ENCODE results near the gene KARS1. TPM values are rescaled to one million over a fixed set of nuclear protein-coding genes. Genes with fewer than 3 reads are reported as not detected.

KARS1 gene
- total RNA-seq, 1 experiment from 2014 or later = 196 TPM

DNA sequence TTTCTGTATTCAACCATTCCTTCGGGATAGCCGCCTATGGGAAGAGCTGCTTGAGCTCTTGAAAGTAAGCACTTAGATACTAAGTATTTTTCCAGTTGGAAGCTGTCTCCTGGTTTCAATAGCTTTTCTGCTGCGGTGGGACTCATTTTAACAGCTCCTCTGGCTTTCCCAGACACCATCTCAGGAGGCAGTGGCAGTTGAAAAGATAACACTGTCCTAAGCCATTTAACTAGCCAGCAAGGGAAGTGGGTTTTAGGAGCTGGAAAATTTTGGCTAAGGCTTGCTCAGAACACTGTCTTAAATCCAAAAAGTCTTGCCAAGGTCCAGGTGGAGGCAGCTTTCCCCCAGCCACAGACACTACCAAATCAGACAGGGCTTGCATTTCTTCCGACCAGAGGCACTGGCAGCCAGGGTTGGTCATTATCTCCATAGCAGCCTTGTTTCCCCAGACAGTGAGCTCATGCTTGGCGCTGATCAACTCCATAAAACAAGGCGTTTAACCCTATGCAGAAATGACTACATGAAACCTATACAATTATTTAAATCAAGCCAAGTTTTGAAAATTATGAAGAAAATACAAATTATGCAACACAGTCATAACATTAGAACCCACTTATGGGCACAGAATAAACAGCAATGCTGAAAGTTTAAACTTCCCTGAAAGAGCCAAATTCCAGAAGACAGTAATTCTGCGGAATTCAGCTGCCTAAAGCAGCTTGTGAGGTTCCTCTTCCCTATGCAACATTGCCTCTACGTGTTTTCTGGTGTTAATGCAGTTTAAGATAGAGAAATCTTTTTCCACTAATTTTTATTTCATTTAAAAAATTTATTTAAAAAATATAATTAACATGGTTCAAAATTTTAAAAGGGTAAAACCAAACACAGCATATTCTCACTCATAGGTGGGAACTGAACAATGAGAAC, 56.3 kb downstream of the KARS1 start:
- Histone ChIP-seq H3K36me3 (ENCODE audit: control insufficient read depth in 1 of 2, insufficient read depth in 2 of 2, low read length in 2 of 2) (peaks cover 0 to 7% of the 10 kb centered on the region in 2 experiments; a peak in 1 of 4 replicates), H3K9ac (ENCODE audit: low read length) (no peak overlapping the region), H3K9me3 (ENCODE audit: control insufficient read depth in 1 of 2, insufficient read depth in 1 of 2, low read depth in 1 of 2, low read length in 2 of 2) (no peaks in the 10 kb centered on the region), H3K4me1 (ENCODE audit: control insufficient read depth in 1 of 2, insufficient read depth in 2 of 2, low read length in 2 of 2) (peaks cover 0 to 8% of the 10 kb centered on the region in 2 experiments; a peak in 1 of 4 replicates), H3K9me2 (ENCODE audit: insufficient read depth) (no peaks in the 10 kb centered on the region), H3K4me3 (replicated peaks in 1 of 2; ENCODE audit: low read depth in 1 of 2, low read length in 2 of 2) (no peak overlapping the region), H4K20me1 (ENCODE audit: insufficient read depth) (no peaks in the 10 kb centered on the region), H3K4me2 (ENCODE audit: low read length) (no peak overlapping the region), H3K79me2 (ENCODE audit: insufficient read depth, low read length) (no peaks in the 10 kb centered on the region), H3K27ac (ENCODE audit: low read depth, low read length) (no peak overlapping the region), H3K27me3 (ENCODE audit: insufficient read depth, low read length) (no peaks in the 10 kb centered on the region), H2AFZ (ENCODE audit: low read depth, low read length, poor library complexity, severe bottlenecking) (no peak overlapping the region)
- intact Hi-C loops (cut with micrococcal nuclease) = no loop called here
- ChIA-PET POLR2A (no interaction called here), CTCF (no interaction called here), RAD21 (ENCODE audit: low non-redundant PET in 1 of 2, low total read pairs in 2 of 2, uncharacterized antibody in 2 of 2, unreplicated experiment in 2 of 2) (no interaction called here)
- DNase-seq (ENCODE audit: low read depth, low spot score) (no peak), ATAC-seq (no peak)
- BruUV-seq (replicated peaks) = no TSS peak
- no peak for TF ChIP-seq CEBPB (IDR thresholded peaks at IDR 0.05; ENCODE audit: low read depth)
- TF ChIP-seq TCF7L2 (IDR thresholded peaks at IDR 0.05; ENCODE audit: borderline replicate concordance, extremely low read depth, insufficient read depth, insufficient read length) = no peak
- TF ChIP-seq ZFX (IDR thresholded peaks at IDR 0.05) = no peak
- TF ChIP-seq, protein P1, sequence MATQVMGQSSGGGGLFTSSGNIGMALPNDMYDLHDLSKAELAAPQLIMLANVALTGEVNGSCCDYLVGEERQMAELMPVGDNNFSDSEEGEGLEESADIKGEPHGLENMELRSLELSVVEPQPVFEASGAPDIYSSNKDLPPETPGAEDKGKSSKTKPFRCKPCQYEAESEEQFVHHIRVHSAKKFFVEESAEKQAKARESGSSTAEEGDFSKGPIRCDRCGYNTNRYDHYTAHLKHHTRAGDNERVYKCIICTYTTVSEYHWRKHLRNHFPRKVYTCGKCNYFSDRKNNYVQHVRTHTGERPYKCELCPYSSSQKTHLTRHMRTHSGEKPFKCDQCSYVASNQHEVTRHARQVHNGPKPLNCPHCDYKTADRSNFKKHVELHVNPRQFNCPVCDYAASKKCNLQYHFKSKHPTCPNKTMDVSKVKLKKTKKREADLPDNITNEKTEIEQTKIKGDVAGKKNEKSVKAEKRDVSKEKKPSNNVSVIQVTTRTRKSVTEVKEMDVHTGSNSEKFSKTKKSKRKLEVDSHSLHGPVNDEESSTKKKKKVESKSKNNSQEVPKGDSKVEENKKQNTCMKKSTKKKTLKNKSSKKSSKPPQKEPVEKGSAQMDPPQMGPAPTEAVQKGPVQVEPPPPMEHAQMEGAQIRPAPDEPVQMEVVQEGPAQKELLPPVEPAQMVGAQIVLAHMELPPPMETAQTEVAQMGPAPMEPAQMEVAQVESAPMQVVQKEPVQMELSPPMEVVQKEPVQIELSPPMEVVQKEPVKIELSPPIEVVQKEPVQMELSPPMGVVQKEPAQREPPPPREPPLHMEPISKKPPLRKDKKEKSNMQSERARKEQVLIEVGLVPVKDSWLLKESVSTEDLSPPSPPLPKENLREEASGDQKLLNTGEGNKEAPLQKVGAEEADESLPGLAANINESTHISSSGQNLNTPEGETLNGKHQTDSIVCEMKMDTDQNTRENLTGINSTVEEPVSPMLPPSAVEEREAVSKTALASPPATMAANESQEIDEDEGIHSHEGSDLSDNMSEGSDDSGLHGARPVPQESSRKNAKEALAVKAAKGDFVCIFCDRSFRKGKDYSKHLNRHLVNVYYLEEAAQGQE (IDR thresholded peaks at IDR 0.05; ENCODE audit: low read depth) = no peak
- TF ChIP-seq CBX3 (IDR thresholded peaks at IDR 0.05; ENCODE audit: low read depth) = no peak
- TF ChIP-seq SIN3A (IDR thresholded peaks at IDR 0.05; ENCODE audit: low read depth) = no peak
- TF ChIP-seq YY1 (IDR thresholded peaks at IDR 0.05; ENCODE audit: extremely low read depth, insufficient replicate concordance, low read depth, low read length) = no peak
- no peak for TF ChIP-seq ELF1 (IDR thresholded peaks at IDR 0.05; ENCODE audit: borderline replicate concordance, low read depth)
- TF ChIP-seq, protein P2, sequence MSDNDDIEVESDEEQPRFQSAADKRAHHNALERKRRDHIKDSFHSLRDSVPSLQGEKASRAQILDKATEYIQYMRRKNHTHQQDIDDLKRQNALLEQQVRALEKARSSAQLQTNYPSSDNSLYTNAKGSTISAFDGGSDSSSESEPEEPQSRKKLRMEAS (IDR thresholded peaks at IDR 0.05) = no peak
- no peak for TF ChIP-seq SRF (IDR thresholded peaks at IDR 0.05; ENCODE audit: low read depth)
- no peak for TF ChIP-seq ZNF274 (IDR thresholded peaks at IDR 0.05; ENCODE audit: low read depth, low read length)
- no peak for TF ChIP-seq EZH2 (IDR thresholded peaks at IDR 0.05)
- TF ChIP-seq, protein P3, sequence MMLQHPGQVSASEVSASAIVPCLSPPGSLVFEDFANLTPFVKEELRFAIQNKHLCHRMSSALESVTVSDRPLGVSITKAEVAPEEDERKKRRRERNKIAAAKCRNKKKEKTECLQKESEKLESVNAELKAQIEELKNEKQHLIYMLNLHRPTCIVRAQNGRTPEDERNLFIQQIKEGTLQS (IDR thresholded peaks at IDR 0.05) = no peak

Measured in HCT116 (cell line).